Stimulated activated naive CD8-positive, alpha-beta T cell treated with anti-CD3 and anti-CD28 coated beads, Interleukin-15, Interleukin-2, amounts not matched to agents 100 ng/mL and 50 ng/mL, for 24 hours (primary cell): Measurements from ENCODE around the gene CTRB1.
A peak's percentile ranks its signal among the peaks of the same experiment; 100 is the strongest.
"Not testable (repeated sequence)": the region's sequence is repeated elsewhere in the genome, so short reads cannot be mapped to it uniquely, and the experiment has no call there.

ENCODE experiments used
- H3K27ac Mint-ChIP-seq: one replicate; pipeline ENCODE4 v1.8.0; 2021; ENCODE audit warnings: mild to moderate bottlenecking, mixed read lengths
- H3K27me3 Mint-ChIP-seq: one replicate; pipeline ENCODE4 v1.8.0; 2021; ENCODE audit warnings: mixed read lengths
- H3K36me3 Mint-ChIP-seq: one replicate; pipeline ENCODE4 v1.8.0; 2021; ENCODE audit warnings: low read depth, mixed read lengths
- H3K4me1 Mint-ChIP-seq: one replicate; pipeline ENCODE4 v1.8.0; 2021; ENCODE audit warnings: low read depth, mixed read lengths
- H3K4me3 Mint-ChIP-seq: one replicate; pipeline ENCODE4 v1.8.0; 2021; ENCODE audit warnings: mild to moderate bottlenecking, mixed read lengths
- H3K9me3 Mint-ChIP-seq: one replicate; pipeline ENCODE4 v1.8.0; 2021; ENCODE audit warnings: mixed read lengths

Gene CTRB1

DNA sequence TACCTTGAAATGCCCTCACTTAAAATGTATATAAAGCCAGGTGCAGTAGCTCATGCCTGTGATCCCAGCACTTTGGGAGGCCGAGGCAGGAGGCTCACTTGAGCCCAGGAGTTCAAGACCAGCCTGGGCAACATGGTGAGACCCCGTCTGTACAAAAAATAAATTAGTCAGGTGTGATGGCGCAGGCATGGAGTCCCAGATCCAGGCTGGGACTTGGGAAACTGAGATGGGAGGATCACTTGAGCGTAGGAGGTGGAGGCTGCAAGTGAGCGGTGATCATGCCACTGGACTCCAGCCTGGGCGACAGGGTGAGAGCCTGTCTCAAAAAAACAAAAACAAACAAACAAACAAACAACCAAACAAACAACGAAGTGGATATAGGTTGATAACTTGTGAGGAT, 9.3 kb upstream of the CTRB1 start:
- H3K27ac Mint-ChIP-seq, H3K4me3 Mint-ChIP-seq, H3K4me1 Mint-ChIP-seq, H3K27me3 Mint-ChIP-seq, H3K36me3 Mint-ChIP-seq, H3K9me3 Mint-ChIP-seq: not testable (repeated sequence)

DNA sequence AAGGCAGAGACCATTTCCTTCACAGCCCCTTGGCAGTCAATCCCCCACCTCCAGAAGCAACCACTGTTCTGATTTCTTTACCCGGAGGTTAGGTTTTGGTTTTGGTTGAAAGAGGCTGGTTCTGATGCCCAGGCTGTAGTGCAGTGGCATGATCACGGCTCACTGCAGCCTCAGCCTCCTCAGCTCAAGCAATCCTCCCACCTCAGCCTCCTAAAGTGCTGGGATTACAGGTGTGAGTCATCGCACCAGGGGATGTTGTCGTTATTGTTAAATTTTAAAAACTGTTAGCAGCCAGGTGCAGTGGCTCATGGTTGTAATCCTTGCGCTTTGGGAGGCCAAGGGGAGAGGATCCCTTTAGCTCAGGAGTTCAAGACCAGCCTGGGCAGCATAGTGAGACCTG, 8.8 kb upstream of the CTRB1 start:
- Mint-ChIP-seq H3K4me1 (no peaks in the 10 kb centered on the region), H3K9me3 (no peaks in the 10 kb centered on the region), H3K27ac (no peak overlapping the region), H3K4me3 (no peak overlapping the region), H3K27me3 (no peaks in the 10 kb centered on the region), H3K36me3 (no peaks in the 10 kb centered on the region)

- not testable (repeated sequence) for H3K4me3 Mint-ChIP-seq, H3K36me3 Mint-ChIP-seq, H3K27ac Mint-ChIP-seq, H3K4me1 Mint-ChIP-seq, H3K9me3 Mint-ChIP-seq, H3K27me3 Mint-ChIP-seq
These were observed 7.5 kb upstream of the CTRB1 start for GRCh38 chr16:75211286-75211685.

GRCh38 chr16:75216127-75216526, 2.7 kb upstream of the CTRB1 start:
- H3K27me3 Mint-ChIP-seq: no peaks in the 10 kb centered on the region
- no peaks in the 10 kb centered on the region for H3K36me3 Mint-ChIP-seq
- no peak overlapping the region for H3K4me3 Mint-ChIP-seq
- peaks cover 8% of the 10 kb centered on the region for H3K4me1 Mint-ChIP-seq
- H3K27ac Mint-ChIP-seq: no peak overlapping the region
- no peaks in the 10 kb centered on the region for H3K9me3 Mint-ChIP-seq

- H3K27ac Mint-ChIP-seq: no peak overlapping the region
- H3K4me3 Mint-ChIP-seq: no peak overlapping the region
- H3K9me3 Mint-ChIP-seq: no peaks in the 10 kb centered on the region
- no peaks in the 10 kb centered on the region for H3K27me3 Mint-ChIP-seq
- H3K4me1 Mint-ChIP-seq: peaks cover 8% of the 10 kb centered on the region
- H3K36me3 Mint-ChIP-seq: no peaks in the 10 kb centered on the region
These were observed 2.2 kb upstream of the CTRB1 start for GRCh38 chr16:75216576-75216975.

DNA sequence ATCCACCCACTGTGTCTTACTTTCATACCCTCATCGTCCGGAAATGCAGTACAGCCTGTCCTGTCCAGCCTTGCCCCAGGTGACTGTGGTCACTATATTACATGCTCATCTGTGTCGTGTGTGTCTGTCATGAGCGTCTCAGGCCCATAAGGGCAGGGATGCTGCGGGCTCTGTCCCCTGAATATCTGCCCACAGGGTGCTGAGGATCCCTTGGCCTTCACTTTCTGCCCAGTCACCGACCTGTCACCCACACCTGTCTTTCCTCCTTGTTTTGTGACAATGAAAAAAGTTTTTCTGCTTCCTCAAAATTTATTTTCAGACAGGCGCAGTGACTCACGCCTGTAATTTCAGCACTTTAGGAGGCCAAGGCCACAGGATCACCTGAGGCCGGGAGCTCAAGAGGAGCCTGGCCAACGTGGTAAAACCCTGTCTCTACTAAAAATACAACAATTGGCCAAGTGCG, 1.4 kb upstream of the CTRB1 start:
- H3K27ac Mint-ChIP-seq: no peak overlapping the region
- H3K36me3 Mint-ChIP-seq: no peaks in the 10 kb centered on the region
- no peaks in the 10 kb centered on the region for H3K27me3 Mint-ChIP-seq
- H3K9me3 Mint-ChIP-seq: no peaks in the 10 kb centered on the region
- no peak overlapping the region for H3K4me3 Mint-ChIP-seq
- peaks cover 8% of the 10 kb centered on the region for H3K4me1 Mint-ChIP-seq

- H3K36me3 Mint-ChIP-seq: no peaks in the 10 kb centered on the region
- H3K4me1 Mint-ChIP-seq: peaks cover 8% of the 10 kb centered on the region
- no peak overlapping the region for H3K27ac Mint-ChIP-seq
- no peak overlapping the region for H3K4me3 Mint-ChIP-seq
- no peaks in the 10 kb centered on the region for H3K27me3 Mint-ChIP-seq
- no peaks in the 10 kb centered on the region for H3K9me3 Mint-ChIP-seq
These were observed 300 bp downstream of the CTRB1 start for GRCh38 chr16:75219088-75219487.

DNA sequence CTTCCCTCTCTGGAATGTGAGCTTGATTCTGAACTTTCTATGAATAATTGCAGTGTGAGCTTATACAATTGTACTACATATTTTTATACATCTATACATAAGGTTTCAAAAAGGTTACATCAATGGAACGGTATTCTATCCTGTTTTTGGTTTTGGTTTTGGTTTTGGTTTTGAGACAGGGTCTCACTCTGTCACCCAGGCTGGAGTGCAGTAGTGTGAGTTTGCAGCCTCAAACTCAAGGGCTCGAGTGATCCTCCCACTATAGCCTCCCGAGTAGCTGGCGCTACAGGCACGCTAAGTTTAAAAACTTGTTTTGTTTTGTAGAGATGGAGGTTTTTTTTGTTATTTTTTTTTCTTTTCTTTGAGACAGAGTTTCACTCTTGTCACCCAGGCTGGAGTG, 1.1 kb downstream of the CTRB1 start:
- Mint-ChIP-seq H3K36me3 (no peaks in the 10 kb centered on the region), H3K27ac (peak overlapping the region; percentile 74), H3K9me3 (no peaks in the 10 kb centered on the region)

DNA sequence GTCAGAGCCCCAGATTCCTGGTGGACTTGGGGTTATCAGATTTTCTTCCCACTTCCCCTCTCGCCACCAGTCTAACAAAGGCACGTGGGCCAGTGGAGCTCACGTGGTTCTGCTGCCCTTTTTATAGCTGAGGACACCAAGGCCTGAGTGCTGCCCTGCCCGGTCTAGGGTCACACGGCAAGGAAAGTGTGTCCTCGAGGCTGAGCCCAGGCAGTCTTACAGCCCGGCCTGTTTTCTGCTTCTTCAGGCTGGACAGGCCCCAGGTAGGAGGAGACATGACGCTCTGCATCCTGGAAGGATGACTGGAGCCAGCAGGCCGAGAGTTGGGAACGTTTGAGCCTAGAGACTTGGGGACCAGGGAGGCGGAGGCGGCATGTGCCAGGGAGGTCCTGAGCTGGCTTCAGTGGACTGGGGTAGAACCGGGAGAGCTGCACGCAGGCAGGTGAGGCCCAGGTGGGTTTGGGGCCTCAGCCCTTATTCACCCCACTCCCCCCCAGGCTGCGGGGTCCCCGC, 3.5 kb downstream of the CTRB1 start:
- H3K4me1 Mint-ChIP-seq: peaks cover 8% of the 10 kb centered on the region
- H3K27ac Mint-ChIP-seq: peak overlapping the region; percentile 41

More for the DNA sequence above, 1.1 kb downstream of the CTRB1 start:
- Mint-ChIP-seq H3K4me3 (peak overlapping the region; percentile 60), H3K27me3 (peaks cover 3% of the 10 kb centered on the region), H3K4me1 (peaks cover 8% of the 10 kb centered on the region)

GRCh38 chr16:75223129-75223528, 4.3 kb downstream of the CTRB1 start:
- not testable (repeated sequence) for H3K9me3 Mint-ChIP-seq, H3K4me1 Mint-ChIP-seq, H3K27ac Mint-ChIP-seq, H3K27me3 Mint-ChIP-seq, H3K4me3 Mint-ChIP-seq, H3K36me3 Mint-ChIP-seq

More for the DNA sequence above, 3.5 kb downstream of the CTRB1 start:
- no peaks in the 10 kb centered on the region for H3K9me3 Mint-ChIP-seq
- H3K36me3 Mint-ChIP-seq: no peaks in the 10 kb centered on the region
- H3K4me3 Mint-ChIP-seq: no peak overlapping the region
- peaks cover 5% of the 10 kb centered on the region for H3K27me3 Mint-ChIP-seq

DNA sequence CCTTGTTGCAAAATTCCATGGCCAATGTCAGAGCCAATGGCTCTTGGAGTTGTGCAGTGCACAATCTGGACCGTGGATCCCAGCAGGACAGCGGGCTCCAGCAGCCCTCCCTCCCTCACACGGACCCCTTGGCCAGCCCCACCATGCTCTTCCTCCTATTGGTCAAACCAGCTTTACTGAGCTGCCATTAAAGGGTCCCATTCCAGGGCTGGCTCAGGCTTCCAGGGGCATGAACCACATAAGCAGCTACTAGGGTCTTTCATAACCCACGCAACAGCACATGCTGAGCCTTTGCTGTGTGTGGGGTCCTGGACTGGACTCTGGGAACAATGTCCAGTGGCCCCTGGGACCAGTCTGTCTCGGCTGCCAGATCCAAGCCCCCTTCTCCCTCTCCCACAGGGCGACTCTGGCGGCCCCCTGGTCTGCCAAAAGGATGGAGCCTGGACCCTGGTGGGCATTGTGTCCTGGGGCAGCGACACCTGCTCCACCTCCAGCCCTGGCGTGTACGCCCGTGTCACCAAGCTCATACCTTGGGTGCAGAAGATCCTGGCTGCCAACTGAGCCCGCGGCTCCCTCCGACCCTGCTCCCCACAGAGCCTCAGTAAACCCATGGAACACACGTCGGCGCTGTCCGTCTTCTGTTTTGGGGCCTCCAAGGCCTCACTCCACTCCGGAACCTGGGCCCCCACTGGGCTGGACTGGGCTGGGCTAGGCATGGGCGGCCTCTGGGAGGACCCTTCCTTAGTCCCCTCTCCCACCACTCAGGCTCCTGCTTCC, 5.7 kb downstream of the CTRB1 start:
- no peaks in the 10 kb centered on the region for H3K36me3 Mint-ChIP-seq
- H3K4me3 Mint-ChIP-seq: no peak overlapping the region
- no peaks in the 10 kb centered on the region for H3K9me3 Mint-ChIP-seq
- peaks cover 7% of the 10 kb centered on the region for H3K27me3 Mint-ChIP-seq
- H3K4me1 Mint-ChIP-seq: peaks cover 6% of the 10 kb centered on the region
- H3K27ac Mint-ChIP-seq: no peak overlapping the region

- Mint-ChIP-seq H3K36me3 (no peaks in the 10 kb centered on the region), H3K27me3 (peaks cover 7% of the 10 kb centered on the region), H3K27ac (no peak overlapping the region), H3K4me3 (no peak overlapping the region), H3K4me1 (no peaks in the 10 kb centered on the region), H3K9me3 (no peaks in the 10 kb centered on the region)
These were observed 6.3 kb downstream of the CTRB1 start for GRCh38 chr16:75225092-75225491.

GRCh38 chr16:75225678-75226515, 7.1 kb downstream of the CTRB1 start:
- peaks cover 7% of the 10 kb centered on the region for H3K27me3 Mint-ChIP-seq
- H3K27ac Mint-ChIP-seq: no peak overlapping the region
- no peak overlapping the region for H3K4me3 Mint-ChIP-seq
- no peaks in the 10 kb centered on the region for H3K4me1 Mint-ChIP-seq
- no peaks in the 10 kb centered on the region for H3K9me3 Mint-ChIP-seq
- no peaks in the 10 kb centered on the region for H3K36me3 Mint-ChIP-seq

- Mint-ChIP-seq H3K27me3 (peaks cover 12% of the 10 kb centered on the region), H3K9me3 (no peaks in the 10 kb centered on the region), H3K27ac (no peak overlapping the region)
These were observed 8.0 kb downstream of the CTRB1 start for GRCh38 chr16:75226550-75227360.

More at GRCh38 chr16:75226550-75227360, 8.0 kb downstream of the CTRB1 start:
- H3K4me1 Mint-ChIP-seq: no peaks in the 10 kb centered on the region
- H3K4me3 Mint-ChIP-seq: no peak overlapping the region
- no peaks in the 10 kb centered on the region for H3K36me3 Mint-ChIP-seq
